Tibial nerve (tissue), 4 donors: ENCODE measurements around the gene ZNF410.

Source experiments
- EP300 ChIP-seq, 2 donors: sonication (generic); formaldehyde crosslinking; IDR thresholded peaks; one replicate each; pipeline ENCODE4 v1.6.1; 2017; ENCODE audit warnings: antibody characterized with exemption in 2 of 2, mild to moderate bottlenecking in 1 of 2
- POLR2A ChIP-seq, 2 donors: fragments of 450-650 bp; IDR thresholded peaks; one replicate each; pipeline ENCODE4 v1.6.1; 2017; ENCODE audit warnings: antibody characterized with exemption in 2 of 2, mild to moderate bottlenecking in 2 of 2, moderate library complexity in 2 of 2
- TF ChIP-seq, protein P1 (sequence below), 5 experiments: fragments of 200-600 bp in 3 of 5; fragments of 450-650 bp in 2 of 5; sonication (generic) in 3 of 5; IDR thresholded peaks; one replicate each; pipeline ENCODE4 v1.5.1; 2016 to 2019; ENCODE audit warnings: antibody characterized with exemption in 5 of 5, mild to moderate bottlenecking in 3 of 5, moderate library complexity in 2 of 5

DNA sequence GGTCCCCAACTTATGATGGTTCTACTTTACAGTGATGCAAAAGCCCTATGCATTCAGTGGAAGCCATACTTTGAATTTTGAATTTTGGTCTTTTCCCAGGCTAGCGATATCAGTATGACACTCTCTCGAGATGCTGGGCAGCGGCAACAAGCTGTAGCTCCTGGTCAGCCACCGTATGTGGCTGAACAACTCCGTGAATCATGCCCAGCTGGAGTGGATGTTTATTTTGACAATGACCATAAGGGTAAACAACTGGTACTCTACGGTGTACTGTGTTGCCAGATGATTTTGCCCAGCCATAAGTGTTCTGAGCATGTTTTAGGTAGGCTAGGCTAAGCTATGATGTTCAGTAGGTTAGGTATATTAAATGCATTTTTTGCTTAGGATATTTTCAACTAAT lies 8.2 kb upstream of the ZNF410 start:
- TF ChIP-seq, protein P1, sequence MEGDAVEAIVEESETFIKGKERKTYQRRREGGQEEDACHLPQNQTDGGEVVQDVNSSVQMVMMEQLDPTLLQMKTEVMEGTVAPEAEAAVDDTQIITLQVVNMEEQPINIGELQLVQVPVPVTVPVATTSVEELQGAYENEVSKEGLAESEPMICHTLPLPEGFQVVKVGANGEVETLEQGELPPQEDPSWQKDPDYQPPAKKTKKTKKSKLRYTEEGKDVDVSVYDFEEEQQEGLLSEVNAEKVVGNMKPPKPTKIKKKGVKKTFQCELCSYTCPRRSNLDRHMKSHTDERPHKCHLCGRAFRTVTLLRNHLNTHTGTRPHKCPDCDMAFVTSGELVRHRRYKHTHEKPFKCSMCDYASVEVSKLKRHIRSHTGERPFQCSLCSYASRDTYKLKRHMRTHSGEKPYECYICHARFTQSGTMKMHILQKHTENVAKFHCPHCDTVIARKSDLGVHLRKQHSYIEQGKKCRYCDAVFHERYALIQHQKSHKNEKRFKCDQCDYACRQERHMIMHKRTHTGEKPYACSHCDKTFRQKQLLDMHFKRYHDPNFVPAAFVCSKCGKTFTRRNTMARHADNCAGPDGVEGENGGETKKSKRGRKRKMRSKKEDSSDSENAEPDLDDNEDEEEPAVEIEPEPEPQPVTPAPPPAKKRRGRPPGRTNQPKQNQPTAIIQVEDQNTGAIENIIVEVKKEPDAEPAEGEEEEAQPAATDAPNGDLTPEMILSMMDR (IDR thresholded peaks at IDR 0.05): no peak
- TF ChIP-seq POLR2A (IDR thresholded peaks at IDR 0.05) (no peak), EP300 (IDR thresholded peaks at IDR 0.05) (no peak)
